ENCODE results near the gene CCL23. TPM values are rescaled to one million over a fixed set of nuclear protein-coding genes. Genes with fewer than 3 reads are reported as not detected.

CCL23 gene
- total and polyA plus RNA-seq, 2 donors (not counting 3 experiments of a cell fraction or from before 2014, with no cell fraction given), result 1.0 to 1.1 TPM

- ChIA-PET CTCF (interaction anchor here (1.1 to 1.2 kb wide), 2 partner anchors 72 to 101 kb away, joined by 3 to 5 read pairs; no protein-coding TSS in a partner anchor), POLR2A (no interaction called here)
- H3K79me2 ChIP-seq (ENCODE audit: control insufficient read depth, insufficient read depth, low read length), result no peaks in the 10 kb centered on the region
- H3K9ac ChIP-seq (replicated peaks; ENCODE audit: extremely low read depth, insufficient read depth, low read length), result no peak overlapping the region
- TF ChIP-seq JUN (IDR thresholded peaks at IDR 0.05; ENCODE audit: borderline replicate concordance, insufficient read depth, insufficient read length, low read depth), result no peak
- no peak for TF ChIP-seq MYC (IDR thresholded peaks at IDR 0.05; ENCODE audit: low read depth, low read length)
- no peak for TF ChIP-seq GATA2 (IDR thresholded peaks at IDR 0.05; ENCODE audit: insufficient read depth, insufficient read length, low read depth, low read length)
- no peak for TF ChIP-seq POLR2A (IDR thresholded peaks at IDR 0.05; ENCODE audit: low read depth, low read length)
- TF ChIP-seq POLR2AphosphoS5 (IDR thresholded peaks at IDR 0.05; ENCODE audit: insufficient read depth, low read depth, low read length), result no peak
- TF ChIP-seq EZH2 (IDR thresholded peaks at IDR 0.05; ENCODE audit: borderline replicate concordance, low read depth, low read length, severe bottlenecking), result no peak
- TF ChIP-seq, protein P1, sequence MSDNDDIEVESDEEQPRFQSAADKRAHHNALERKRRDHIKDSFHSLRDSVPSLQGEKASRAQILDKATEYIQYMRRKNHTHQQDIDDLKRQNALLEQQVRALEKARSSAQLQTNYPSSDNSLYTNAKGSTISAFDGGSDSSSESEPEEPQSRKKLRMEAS (IDR thresholded peaks at IDR 0.05; ENCODE audit: insufficient read depth, insufficient read length), result no peak
- TF ChIP-seq CTCF (IDR thresholded peaks at IDR 0.05; ENCODE audit: extremely low read depth in 1 of 2, insufficient read depth in 1 of 2, low read depth in 1 of 2, low read length in 2 of 2), result no peak
- no peak for TF ChIP-seq FOS (IDR thresholded peaks at IDR 0.05; ENCODE audit: borderline replicate concordance, insufficient read depth, low read length)
- H3K27ac ChIP-seq (ENCODE audit: insufficient read depth, low read depth, low read length), result no peak overlapping the region
- H3K27me3 ChIP-seq (ENCODE audit: control insufficient read depth in 2 of 2, insufficient read depth in 2 of 2, low read length in 2 of 2), result peaks cover 0 to 2% of the 10 kb centered on the region in 2 experiments
- no TSS peak for BruUV-seq (replicated peaks)
- intact Hi-C loops (cut with micrococcal nuclease) (no loop called here), dilution Hi-C loops (cut with MboI; ENCODE audit: extremely low pct_ligation_motif_present, low sequenced_read_pairs) (no loop called here)
- H4K20me1 ChIP-seq (replicated peaks; ENCODE audit: control insufficient read depth, extremely low read depth, insufficient read depth, low read length), result no peaks in the 10 kb centered on the region
- no peaks in the 10 kb centered on the region for H3K9me1 ChIP-seq (replicated peaks; ENCODE audit: control insufficient read depth, extremely low read depth, insufficient read depth, low read length)
- H3K4me1 ChIP-seq (ENCODE audit: control insufficient read depth, extremely low read depth, insufficient read depth, low read length), result no peaks in the 10 kb centered on the region
- no peaks in the 10 kb centered on the region for H3K36me3 ChIP-seq (ENCODE audit: control insufficient read depth in 2 of 2, extremely low read depth in 1 of 2, insufficient read depth in 2 of 2, low read length in 2 of 2)
- H3K9me3 ChIP-seq (replicated peaks; ENCODE audit: control insufficient read depth, insufficient read depth, low read length), result no peaks in the 10 kb centered on the region
- H2AFZ ChIP-seq (ENCODE audit: low read depth, low read length), result no peak overlapping the region
- no peak overlapping the region for H3K4me3 ChIP-seq (replicated peaks in 1 of 3; ENCODE audit: insufficient read depth in 1 of 3, low read depth in 1 of 3, low read length in 3 of 3)
- no peak overlapping the region for H3K4me2 ChIP-seq (ENCODE audit: insufficient read depth, low read length)
- FAIRE-seq, result no peak
- no peak for DNase-seq (ENCODE audit: low read depth, low spot score)
These were observed 30.3 kb upstream of the CCL23 start for GRCh38 chr17:36048066-36048465.

Data from endothelial cell of umbilical vein (primary cell).